ENCODE data around the gene RFX8.

The RFX8 gene

DNA sequence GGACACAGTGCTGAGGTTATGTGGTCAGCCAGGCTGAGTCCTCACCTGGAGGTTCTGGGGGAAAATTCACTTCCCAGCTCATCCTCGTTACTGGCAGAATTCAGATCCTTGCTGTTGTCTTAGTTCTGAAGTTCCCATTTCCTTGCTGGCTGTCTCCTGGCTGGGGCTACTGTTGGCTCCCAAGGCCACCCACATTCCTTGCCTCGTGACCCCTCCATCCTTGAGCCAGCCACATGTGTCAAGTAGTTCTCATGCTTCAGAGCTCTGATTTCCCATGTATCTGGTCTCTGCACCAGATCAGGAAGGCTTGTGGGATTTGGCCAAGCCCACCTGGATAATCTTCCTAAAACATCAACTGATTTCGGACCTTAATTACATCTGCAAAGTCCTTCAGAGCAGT is 38.1 kb upstream of the RFX8 start:
- TF ChIP-seq, protein P1, sequence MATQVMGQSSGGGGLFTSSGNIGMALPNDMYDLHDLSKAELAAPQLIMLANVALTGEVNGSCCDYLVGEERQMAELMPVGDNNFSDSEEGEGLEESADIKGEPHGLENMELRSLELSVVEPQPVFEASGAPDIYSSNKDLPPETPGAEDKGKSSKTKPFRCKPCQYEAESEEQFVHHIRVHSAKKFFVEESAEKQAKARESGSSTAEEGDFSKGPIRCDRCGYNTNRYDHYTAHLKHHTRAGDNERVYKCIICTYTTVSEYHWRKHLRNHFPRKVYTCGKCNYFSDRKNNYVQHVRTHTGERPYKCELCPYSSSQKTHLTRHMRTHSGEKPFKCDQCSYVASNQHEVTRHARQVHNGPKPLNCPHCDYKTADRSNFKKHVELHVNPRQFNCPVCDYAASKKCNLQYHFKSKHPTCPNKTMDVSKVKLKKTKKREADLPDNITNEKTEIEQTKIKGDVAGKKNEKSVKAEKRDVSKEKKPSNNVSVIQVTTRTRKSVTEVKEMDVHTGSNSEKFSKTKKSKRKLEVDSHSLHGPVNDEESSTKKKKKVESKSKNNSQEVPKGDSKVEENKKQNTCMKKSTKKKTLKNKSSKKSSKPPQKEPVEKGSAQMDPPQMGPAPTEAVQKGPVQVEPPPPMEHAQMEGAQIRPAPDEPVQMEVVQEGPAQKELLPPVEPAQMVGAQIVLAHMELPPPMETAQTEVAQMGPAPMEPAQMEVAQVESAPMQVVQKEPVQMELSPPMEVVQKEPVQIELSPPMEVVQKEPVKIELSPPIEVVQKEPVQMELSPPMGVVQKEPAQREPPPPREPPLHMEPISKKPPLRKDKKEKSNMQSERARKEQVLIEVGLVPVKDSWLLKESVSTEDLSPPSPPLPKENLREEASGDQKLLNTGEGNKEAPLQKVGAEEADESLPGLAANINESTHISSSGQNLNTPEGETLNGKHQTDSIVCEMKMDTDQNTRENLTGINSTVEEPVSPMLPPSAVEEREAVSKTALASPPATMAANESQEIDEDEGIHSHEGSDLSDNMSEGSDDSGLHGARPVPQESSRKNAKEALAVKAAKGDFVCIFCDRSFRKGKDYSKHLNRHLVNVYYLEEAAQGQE (IDR thresholded peaks at IDR 0.05; ENCODE audit: insufficient read depth in 1 of 2, low read depth in 2 of 2, low read length in 2 of 2), result no peak
- TF ChIP-seq SIN3A (IDR thresholded peaks at IDR 0.05; ENCODE audit: borderline replicate concordance, insufficient read depth, low read length) (no peak), FOXP2 (optimal IDR thresholded peaks at IDR 0.05; ENCODE audit: borderline replicate concordance, extremely low read depth, extremely low read length, insufficient read depth) (no peak), POLR2AphosphoS5 (IDR thresholded peaks at IDR 0.05; ENCODE audit: low read depth, low read length) (no peak), TAF1 (IDR thresholded peaks at IDR 0.05; ENCODE audit: borderline replicate concordance, insufficient read depth, low read length) (no peak)

DNA sequence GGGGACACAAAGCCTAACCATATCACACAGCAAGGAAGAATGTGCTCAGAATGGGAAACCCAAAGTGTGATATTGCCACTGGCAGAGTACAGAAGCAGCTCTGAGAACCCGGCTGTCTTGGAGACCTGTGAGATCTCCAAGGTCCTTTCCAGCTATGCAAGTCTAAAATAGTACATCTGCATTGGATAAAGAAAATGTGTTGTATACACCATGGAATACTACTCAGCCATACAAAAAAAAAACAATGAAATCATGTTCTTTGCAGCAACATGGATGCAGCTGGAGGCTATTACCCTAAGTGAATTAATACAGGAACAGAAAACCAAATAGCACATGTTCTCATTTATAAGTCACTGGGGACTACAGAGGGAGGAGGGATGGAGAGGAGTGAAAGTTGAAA is 36.5 kb upstream of the RFX8 start:
- TF ChIP-seq, protein P1 (IDR thresholded peaks at IDR 0.05; ENCODE audit: insufficient read depth in 1 of 2, low read depth in 2 of 2, low read length in 2 of 2), result no peak
- no peak for TF ChIP-seq FOXP2 (optimal IDR thresholded peaks at IDR 0.05; ENCODE audit: borderline replicate concordance, extremely low read depth, extremely low read length, insufficient read depth)
- TF ChIP-seq POLR2AphosphoS5 (IDR thresholded peaks at IDR 0.05; ENCODE audit: low read depth, low read length), result no peak
- TF ChIP-seq TAF1 (IDR thresholded peaks at IDR 0.05; ENCODE audit: borderline replicate concordance, insufficient read depth, low read length), result no peak
- TF ChIP-seq SIN3A (IDR thresholded peaks at IDR 0.05; ENCODE audit: borderline replicate concordance, insufficient read depth, low read length), result no peak

DNA sequence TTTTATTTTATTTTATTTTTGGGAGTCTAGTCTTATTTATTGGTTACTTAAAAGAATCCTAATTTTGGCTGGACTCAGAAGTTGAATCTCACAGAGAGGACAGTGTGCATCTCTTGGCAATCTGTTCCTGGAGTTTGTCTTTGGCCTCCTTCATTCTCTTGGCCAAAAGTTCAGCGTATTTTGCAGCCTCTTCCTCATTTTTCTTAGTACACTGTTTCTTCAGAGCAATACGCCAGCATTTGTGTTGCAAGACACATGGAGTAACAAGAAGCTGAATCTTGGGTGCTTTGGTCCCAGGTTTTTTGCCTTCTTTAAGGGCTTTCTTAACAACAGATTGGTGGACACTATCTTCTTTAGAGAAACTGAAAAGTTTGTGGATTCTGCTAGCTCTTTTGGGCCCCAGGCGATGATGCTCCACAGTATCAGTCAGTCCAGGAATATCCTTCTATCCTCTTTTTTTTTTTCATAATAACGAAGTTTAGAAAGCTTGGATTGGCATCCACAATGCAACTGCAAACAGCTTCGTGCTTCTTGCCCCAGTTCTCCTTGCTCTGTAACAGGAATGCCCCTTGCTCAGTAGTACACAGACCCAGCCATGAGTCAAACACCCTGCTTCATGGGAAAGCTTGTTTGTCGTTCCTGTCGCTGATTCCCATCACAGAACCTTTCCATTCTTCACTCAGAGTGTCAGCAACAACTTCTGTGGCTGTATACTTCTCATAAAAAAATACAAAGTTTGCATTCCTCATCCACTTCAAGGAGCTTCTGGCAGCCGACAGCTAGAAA is 34.8 kb upstream of the RFX8 start:
- TF ChIP-seq SIN3A (IDR thresholded peaks at IDR 0.05; ENCODE audit: borderline replicate concordance, insufficient read depth, low read length), result no peak
- TF ChIP-seq POLR2AphosphoS5 (IDR thresholded peaks at IDR 0.05; ENCODE audit: low read depth, low read length), result no peak
- TF ChIP-seq TAF1 (IDR thresholded peaks at IDR 0.05; ENCODE audit: borderline replicate concordance, insufficient read depth, low read length), result no peak
- TF ChIP-seq, protein P1 (IDR thresholded peaks at IDR 0.05; ENCODE audit: insufficient read depth in 1 of 2, low read depth in 2 of 2, low read length in 2 of 2), result no peak
- TF ChIP-seq FOXP2 (optimal IDR thresholded peaks at IDR 0.05; ENCODE audit: borderline replicate concordance, extremely low read depth, extremely low read length, insufficient read depth), result no peak

DNA sequence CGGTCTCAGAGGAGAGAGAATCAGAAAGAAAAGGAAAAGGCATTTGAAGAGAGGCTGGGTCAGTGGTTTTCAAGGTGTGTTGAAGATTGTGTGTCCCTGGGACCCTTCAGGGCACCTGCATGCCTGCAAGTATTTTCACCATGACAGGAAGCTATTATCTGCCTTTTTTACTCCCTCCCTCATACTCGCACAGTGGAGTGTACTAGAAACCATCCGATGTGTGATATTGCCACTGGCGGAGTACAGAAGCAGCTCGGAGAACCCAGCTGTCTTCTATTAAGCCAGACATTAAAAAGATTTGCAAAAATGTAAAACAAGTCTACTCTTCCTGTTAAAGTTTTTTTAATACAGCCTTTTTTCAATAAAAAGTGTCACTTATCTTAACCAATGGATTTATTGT is 33.7 kb upstream of the RFX8 start:
- no peak for TF ChIP-seq SIN3A (IDR thresholded peaks at IDR 0.05; ENCODE audit: borderline replicate concordance, insufficient read depth, low read length)
- TF ChIP-seq, protein P1 (IDR thresholded peaks at IDR 0.05; ENCODE audit: insufficient read depth in 1 of 2, low read depth in 2 of 2, low read length in 2 of 2), result no peak
- TF ChIP-seq POLR2AphosphoS5 (IDR thresholded peaks at IDR 0.05; ENCODE audit: low read depth, low read length), result no peak
- TF ChIP-seq TAF1 (IDR thresholded peaks at IDR 0.05; ENCODE audit: borderline replicate concordance, insufficient read depth, low read length), result no peak
- no peak for TF ChIP-seq FOXP2 (optimal IDR thresholded peaks at IDR 0.05; ENCODE audit: borderline replicate concordance, extremely low read depth, extremely low read length, insufficient read depth)

Measured in PFSK-1 (cell line).